Mucosa of stomach (tissue), 1 donor: ENCODE results near the gene STARD3.

ENCODE experiments used
- H3K27me3 ChIP-seq: one replicate; pipeline ENCODE4 v1.7.0; 2013; ENCODE audit warnings: mild to moderate bottlenecking, low read length; ENCODE audit not compliant: control insufficient read depth, insufficient read depth
- H3K36me3 ChIP-seq: one replicate; pipeline ENCODE4 v1.7.0; 2013; ENCODE audit warnings: low read length; ENCODE audit not compliant: control insufficient read depth, insufficient read depth
- H3K4me1 ChIP-seq: one replicate; pipeline ENCODE4 v1.7.0; 2013; ENCODE audit warnings: mild to moderate bottlenecking, low read length; ENCODE audit not compliant: control insufficient read depth, insufficient read depth
- H3K4me3 ChIP-seq: one replicate; pipeline ENCODE4 v1.7.0; 2013; ENCODE audit warnings: low read length
- H3K9ac ChIP-seq: one replicate; pipeline ENCODE4 v1.7.0; 2013; ENCODE audit warnings: mild to moderate bottlenecking, low read length, moderate library complexity
- H3K9me3 ChIP-seq: one replicate; pipeline ENCODE4 v1.7.0; 2013; ENCODE audit warnings: mild to moderate bottlenecking, low read length, moderate library complexity; ENCODE audit not compliant: control insufficient read depth
- donor health status: Pancreatic carcinoma.

The STARD3 gene

DNA sequence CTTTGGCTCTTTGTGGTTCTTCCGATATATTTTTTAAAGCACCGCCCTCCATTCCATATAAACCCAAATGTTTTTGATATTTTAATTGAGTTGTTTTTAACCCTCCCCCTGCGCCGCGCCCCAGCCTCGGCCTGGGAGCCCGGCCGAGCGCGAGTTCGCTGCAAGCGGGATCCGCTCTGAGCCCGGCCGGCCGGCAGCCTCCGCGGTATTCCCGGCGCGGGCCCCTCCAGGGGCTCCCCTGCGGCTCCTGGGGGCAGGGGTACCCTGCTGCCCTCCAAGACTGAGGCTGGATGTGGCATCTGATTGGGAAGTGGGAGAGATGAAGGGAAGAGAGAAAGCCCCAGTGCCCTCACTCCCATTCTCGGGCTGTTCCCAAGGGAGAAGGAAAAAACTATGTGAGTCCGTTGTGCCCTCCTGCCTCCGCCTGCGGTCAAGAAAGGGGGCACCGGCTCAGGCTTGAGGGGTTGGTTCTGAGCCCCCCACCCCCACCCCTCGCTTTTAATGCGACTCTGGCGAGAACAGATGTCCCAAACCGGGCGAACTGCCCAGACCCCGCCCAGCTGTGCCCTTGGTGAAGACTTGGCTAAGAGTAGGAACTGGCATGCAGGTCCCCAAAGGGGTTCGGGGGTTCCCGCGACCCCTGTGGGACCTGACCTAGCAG lies 37.8 kb upstream of the STARD3 start:
- Histone ChIP-seq H3K9ac (no peak overlapping the region), H3K27me3 (peaks cover 98% of the 10 kb centered on the region), H3K36me3 (no peaks in the 10 kb centered on the region), H3K9me3 (no peaks in the 10 kb centered on the region), H3K4me1 (peaks cover 15% of the 10 kb centered on the region), H3K4me3 (no peak overlapping the region)

GRCh38 chr17:39599665-39600231 lies 37.2 kb upstream of the STARD3 start:
- H3K4me1 ChIP-seq: peaks cover 15% of the 10 kb centered on the region
- no peak overlapping the region for H3K4me3 ChIP-seq
- H3K36me3 ChIP-seq: no peaks in the 10 kb centered on the region
- H3K27me3 ChIP-seq: peaks cover 98% of the 10 kb centered on the region
- no peak overlapping the region for H3K9ac ChIP-seq
- no peaks in the 10 kb centered on the region for H3K9me3 ChIP-seq

- no peak overlapping the region for H3K4me3 ChIP-seq
- no peak overlapping the region for H3K9ac ChIP-seq
- peaks cover 98% of the 10 kb centered on the region for H3K27me3 ChIP-seq
- no peaks in the 10 kb centered on the region for H3K36me3 ChIP-seq
- no peaks in the 10 kb centered on the region for H3K9me3 ChIP-seq
- H3K4me1 ChIP-seq: peaks cover 22% of the 10 kb centered on the region
These were observed 36.5 kb upstream of the STARD3 start for GRCh38 chr17:39600288-39600996.

DNA sequence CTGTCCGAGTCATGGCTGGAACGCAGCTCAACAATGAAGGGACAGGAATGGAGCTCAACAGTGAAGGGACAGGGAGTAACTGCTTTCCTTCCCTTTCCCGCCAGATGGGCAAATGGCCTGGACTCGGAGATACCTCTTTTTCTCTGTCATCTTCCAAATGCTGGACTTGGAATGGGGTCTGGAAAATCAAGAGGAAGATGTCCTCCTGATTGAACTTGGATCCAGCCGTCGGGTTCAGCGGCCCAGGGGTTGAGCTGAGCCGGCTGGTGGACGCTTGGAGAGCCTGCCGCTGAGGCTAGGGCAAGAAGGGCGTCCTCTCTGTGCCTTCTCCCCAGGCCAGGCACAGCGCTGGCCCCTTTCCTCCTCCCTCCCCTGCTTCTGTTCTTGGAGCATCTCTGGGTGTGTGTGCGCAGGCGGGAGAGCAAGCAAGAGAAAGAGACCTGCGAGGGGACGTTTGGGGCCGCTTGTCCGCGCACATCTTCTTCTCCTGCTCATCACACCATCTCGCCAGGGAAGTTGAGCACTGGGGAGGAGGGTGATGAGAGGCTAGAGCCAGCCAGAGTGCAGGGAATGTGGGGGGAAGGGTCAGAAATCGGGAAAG lies 35.8 kb upstream of the STARD3 start:
- H3K9me3 ChIP-seq: no peaks in the 10 kb centered on the region
- no peak overlapping the region for H3K9ac ChIP-seq
- peaks cover 98% of the 10 kb centered on the region for H3K27me3 ChIP-seq
- no peak overlapping the region for H3K4me3 ChIP-seq
- H3K36me3 ChIP-seq: no peaks in the 10 kb centered on the region
- H3K4me1 ChIP-seq: peaks cover 28% of the 10 kb centered on the region

DNA sequence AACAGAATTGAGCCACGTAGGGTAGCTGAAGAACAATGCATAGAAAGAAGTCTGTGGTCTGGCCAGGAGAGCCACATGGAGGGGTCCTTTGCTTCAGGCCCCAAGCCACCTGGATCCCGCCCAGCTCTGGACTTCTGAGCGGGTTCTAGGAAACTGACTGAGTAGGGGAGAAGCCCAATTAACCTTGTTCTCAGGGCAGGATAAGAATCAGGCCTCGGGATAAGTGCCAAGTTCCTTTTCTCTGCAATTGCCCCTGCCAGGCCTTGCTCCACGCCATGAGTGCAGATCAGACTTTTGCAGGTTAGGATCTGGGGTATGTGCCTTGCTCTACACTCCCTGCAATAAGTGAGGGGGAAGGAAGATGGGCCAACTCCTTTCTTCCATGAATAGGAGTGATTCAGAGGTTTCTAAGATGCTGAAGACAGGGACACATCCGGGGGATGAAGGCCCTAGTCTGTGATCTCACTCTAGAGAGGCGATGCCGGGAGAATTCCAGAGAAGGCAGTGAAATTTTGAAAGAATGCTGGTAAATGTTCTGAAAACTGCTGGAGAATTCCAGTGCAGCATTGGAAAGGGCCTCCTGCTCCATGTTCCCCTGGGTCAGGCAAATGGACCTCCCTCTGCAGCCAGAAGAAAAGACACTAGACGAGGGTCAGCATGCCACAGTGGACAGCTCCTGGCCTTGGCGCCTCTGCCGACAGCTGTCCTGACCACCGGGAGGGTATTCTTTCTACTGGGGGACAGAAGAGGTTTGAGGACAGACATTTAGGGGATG lies 35.0 kb upstream of the STARD3 start:
- H3K4me3 ChIP-seq: no peak overlapping the region
- H3K36me3 ChIP-seq: no peaks in the 10 kb centered on the region
- H3K9me3 ChIP-seq: no peaks in the 10 kb centered on the region
- H3K27me3 ChIP-seq: peaks cover 98% of the 10 kb centered on the region
- no peak overlapping the region for H3K9ac ChIP-seq
- peaks cover 34% of the 10 kb centered on the region for H3K4me1 ChIP-seq

- no peaks in the 10 kb centered on the region for H3K36me3 ChIP-seq
- no peak overlapping the region for H3K9ac ChIP-seq
- H3K27me3 ChIP-seq: peaks cover 99% of the 10 kb centered on the region
- no peak overlapping the region for H3K4me3 ChIP-seq
- H3K4me1 ChIP-seq: peaks cover 38% of the 10 kb centered on the region
- H3K9me3 ChIP-seq: no peaks in the 10 kb centered on the region
These were observed 34.2 kb upstream of the STARD3 start for GRCh38 chr17:39602533-39603303.

DNA sequence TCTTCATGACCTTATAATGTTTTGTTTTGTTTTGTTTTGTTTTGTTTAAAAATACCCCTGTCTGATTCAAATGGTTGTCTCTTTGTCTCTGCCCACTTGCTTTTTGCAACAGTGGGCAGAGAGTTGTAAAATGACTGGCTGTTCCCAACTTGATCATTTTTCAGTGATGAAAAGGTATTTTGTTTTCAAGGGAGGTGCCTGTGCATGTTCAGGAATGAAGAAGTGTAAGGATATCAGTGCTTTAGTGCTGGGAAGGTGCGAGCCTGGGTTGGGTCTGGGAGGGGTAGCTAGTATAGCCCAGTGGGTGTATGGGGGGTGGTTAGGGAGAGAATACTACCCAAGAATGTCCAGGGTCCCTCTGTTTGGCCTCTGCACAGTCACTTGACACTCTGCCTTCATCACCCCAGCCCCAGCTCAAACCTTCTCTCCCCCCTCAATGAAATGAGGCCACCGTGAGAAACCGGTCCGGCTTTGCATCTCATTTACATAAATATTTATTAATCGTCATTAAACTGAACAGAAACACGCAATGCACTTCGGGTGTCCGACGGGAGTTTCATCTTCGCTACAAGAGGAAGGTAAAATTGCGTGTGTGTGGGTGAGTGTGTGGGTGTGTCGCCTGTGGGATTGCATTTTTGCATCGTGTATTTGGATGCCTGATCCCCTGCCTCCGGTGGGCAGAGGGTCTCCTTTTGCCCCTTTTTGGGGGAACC lies 33.5 kb upstream of the STARD3 start:
- peaks cover 38% of the 10 kb centered on the region for H3K4me1 ChIP-seq
- H3K27me3 ChIP-seq: peaks cover 99% of the 10 kb centered on the region
- no peak overlapping the region for H3K9ac ChIP-seq
- H3K4me3 ChIP-seq: no peak overlapping the region
- no peaks in the 10 kb centered on the region for H3K36me3 ChIP-seq
- H3K9me3 ChIP-seq: no peaks in the 10 kb centered on the region

- H3K27me3 ChIP-seq: peaks cover 99% of the 10 kb centered on the region
- peaks cover 23% of the 10 kb centered on the region for H3K4me1 ChIP-seq
- H3K9me3 ChIP-seq: no peaks in the 10 kb centered on the region
- no peak overlapping the region for H3K4me3 ChIP-seq
- H3K36me3 ChIP-seq: no peaks in the 10 kb centered on the region
- no peak overlapping the region for H3K9ac ChIP-seq
These were observed 31.9 kb upstream of the STARD3 start for GRCh38 chr17:39604911-39605491.

DNA sequence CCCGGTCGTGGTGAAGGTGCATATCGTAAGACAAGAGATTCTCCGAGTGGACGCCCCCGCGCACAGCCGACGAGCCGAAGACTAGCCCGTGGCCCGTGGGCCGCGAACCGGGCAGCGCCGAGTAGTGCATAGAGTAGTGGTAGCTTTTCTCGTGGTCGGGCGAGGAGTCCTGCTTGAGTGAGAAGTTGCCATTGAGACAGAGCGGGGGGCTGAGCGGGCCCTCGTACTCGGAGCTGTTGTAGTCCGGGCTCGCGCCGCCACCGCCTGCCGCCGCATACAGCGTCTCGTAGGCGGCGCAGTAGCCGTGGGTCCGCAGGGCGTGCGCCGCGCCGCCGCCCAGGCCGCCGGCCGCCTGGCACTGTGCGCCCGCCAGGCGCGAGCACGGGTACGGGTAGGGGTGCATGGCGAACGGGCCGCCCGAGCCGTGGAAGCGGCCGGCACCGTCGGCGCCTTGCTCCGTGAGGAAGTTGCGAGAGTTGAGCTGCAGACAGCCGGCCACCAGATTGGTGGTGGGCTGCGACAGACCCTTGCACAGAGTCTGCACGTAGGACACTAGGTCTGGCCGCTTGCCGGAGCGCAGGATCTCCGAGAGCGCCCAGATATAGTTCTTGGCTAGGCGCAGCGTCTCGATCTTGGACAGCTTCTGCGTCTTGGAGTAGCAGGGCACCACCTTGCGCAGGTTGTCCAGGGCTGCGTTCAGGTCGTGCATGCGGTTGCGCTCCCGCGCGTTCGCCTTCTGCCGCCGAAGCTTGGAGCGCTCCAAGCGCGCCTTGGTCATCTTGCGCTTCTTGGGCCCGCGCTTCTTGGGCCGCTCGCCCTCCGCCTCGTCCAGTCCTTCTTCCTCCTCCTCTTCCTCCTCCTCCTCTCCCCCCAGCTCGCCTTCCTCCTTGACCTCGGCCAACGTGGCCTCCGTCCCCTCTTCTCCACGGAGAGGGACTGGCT lies 31.2 kb upstream of the STARD3 start:
- Histone ChIP-seq H3K9ac (no peak overlapping the region), H3K27me3 (peaks cover 91% of the 10 kb centered on the region), H3K4me3 (no peak overlapping the region)

More for the DNA sequence above, 31.2 kb upstream of the STARD3 start:
- peaks cover 23% of the 10 kb centered on the region for H3K4me1 ChIP-seq
- H3K36me3 ChIP-seq: no peaks in the 10 kb centered on the region
- no peaks in the 10 kb centered on the region for H3K9me3 ChIP-seq
